ENCODE data around the gene NIPAL1. TPM values are rescaled to one million over a fixed set of nuclear protein-coding genes. Genes with fewer than 3 reads are reported as not detected.

The NIPAL1 gene
- total and polyA plus RNA-seq, 2 donors (not counting 3 experiments of a cell fraction or from before 2014, with no cell fraction given), result 0.36 to 1.7 TPM

DNA sequence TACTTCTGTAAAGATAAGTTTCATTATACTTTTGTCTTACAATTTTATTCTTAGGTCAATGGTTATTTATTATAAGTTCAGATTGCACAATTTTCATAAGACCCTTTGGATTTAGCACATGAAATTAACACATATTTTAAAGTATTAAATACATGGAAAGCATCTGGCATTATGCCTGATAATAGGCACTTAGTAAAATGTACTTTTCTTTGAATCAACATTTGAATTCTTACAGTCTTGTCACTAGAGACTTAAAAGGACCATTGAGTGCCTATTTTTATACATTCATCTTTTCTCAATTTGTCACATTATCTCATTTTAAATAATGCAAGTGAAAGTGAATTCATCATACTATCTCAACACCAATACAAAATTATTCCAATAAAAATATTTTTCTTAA lies 23.0 kb downstream of the NIPAL1 start:
- Histone ChIP-seq H3K79me2 (ENCODE audit: control insufficient read depth, insufficient read depth, low read length) (no peaks in the 10 kb centered on the region), H3K9ac (replicated peaks; ENCODE audit: extremely low read depth, insufficient read depth, low read length) (no peak overlapping the region), H3K9me3 (replicated peaks; ENCODE audit: control insufficient read depth, insufficient read depth, low read length) (no peaks in the 10 kb centered on the region), H4K20me1 (replicated peaks; ENCODE audit: control insufficient read depth, extremely low read depth, insufficient read depth, low read length) (no peaks in the 10 kb centered on the region), H3K27ac (ENCODE audit: insufficient read depth, low read depth, low read length) (no peak overlapping the region), H3K36me3 (ENCODE audit: control insufficient read depth in 2 of 2, extremely low read depth in 1 of 2, insufficient read depth in 2 of 2, low read length in 2 of 2) (no peaks in the 10 kb centered on the region), H3K4me3 (replicated peaks in 1 of 3; ENCODE audit: insufficient read depth in 1 of 3, low read depth in 1 of 3, low read length in 3 of 3) (no peak overlapping the region), H3K27me3 (ENCODE audit: control insufficient read depth in 2 of 2, insufficient read depth in 2 of 2, low read length in 2 of 2) (peaks cover 0 to 5% of the 10 kb centered on the region in 2 experiments), H3K4me2 (ENCODE audit: insufficient read depth, low read length) (no peak overlapping the region), H2AFZ (ENCODE audit: low read depth, low read length) (no peak overlapping the region), H3K4me1 (ENCODE audit: control insufficient read depth, extremely low read depth, insufficient read depth, low read length) (no peaks in the 10 kb centered on the region), H3K9me1 (replicated peaks; ENCODE audit: control insufficient read depth, extremely low read depth, insufficient read depth, low read length) (no peaks in the 10 kb centered on the region)
- FAIRE-seq (no peak), DNase-seq (ENCODE audit: low read depth, low spot score) (no peak)
- CTCF ChIA-PET, result no interaction called here
- POLR2A ChIA-PET, result no interaction called here
- no peak for TF ChIP-seq EZH2 (IDR thresholded peaks at IDR 0.05; ENCODE audit: borderline replicate concordance, low read depth, low read length, severe bottlenecking)
- dilution Hi-C loops (cut with MboI; ENCODE audit: extremely low pct_ligation_motif_present, low sequenced_read_pairs), result no loop called here
- no TSS peak for BruUV-seq (replicated peaks)
- intact Hi-C loops (cut with micrococcal nuclease), result no loop called here

DNA sequence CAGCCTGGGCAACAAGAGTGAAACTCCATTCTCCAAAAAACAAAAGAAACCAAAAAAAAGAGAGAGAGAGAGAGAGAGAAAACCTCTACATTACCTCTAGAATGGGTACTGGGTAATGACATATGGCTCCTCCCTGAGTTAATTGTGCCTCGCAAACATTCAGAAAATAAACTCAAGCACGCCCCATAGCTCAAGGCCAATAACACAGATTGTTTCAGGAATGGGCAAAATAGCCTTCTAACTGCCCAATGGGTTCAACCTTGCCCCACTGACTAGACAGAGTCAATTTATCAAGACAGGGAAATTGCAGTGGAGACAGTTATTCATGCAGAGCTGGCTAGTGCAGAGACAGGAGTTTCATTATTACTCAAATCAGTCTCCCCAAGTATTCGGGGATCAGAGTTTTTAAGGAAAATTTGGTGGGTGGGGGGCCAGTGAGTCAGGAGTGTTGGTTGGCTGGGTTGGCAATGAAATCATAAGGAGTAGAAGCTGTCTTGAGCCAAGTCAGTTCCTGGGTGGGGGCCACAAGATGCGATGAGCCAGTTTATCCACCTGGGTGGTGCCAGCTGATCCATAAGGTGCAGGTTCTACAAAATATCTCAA lies 25.1 kb downstream of the NIPAL1 start:
- Histone ChIP-seq H3K4me2 (ENCODE audit: insufficient read depth, low read length) (no peak overlapping the region), H3K4me1 (ENCODE audit: control insufficient read depth, extremely low read depth, insufficient read depth, low read length) (no peaks in the 10 kb centered on the region), H3K4me3 (replicated peaks in 1 of 3; ENCODE audit: insufficient read depth in 1 of 3, low read depth in 1 of 3, low read length in 3 of 3) (no peak overlapping the region), H3K79me2 (ENCODE audit: control insufficient read depth, insufficient read depth, low read length) (no peaks in the 10 kb centered on the region), H3K9me1 (replicated peaks; ENCODE audit: control insufficient read depth, extremely low read depth, insufficient read depth, low read length) (no peaks in the 10 kb centered on the region), H3K9me3 (replicated peaks; ENCODE audit: control insufficient read depth, insufficient read depth, low read length) (no peaks in the 10 kb centered on the region), H3K27me3 (ENCODE audit: control insufficient read depth in 2 of 2, insufficient read depth in 2 of 2, low read length in 2 of 2) (peaks cover 3 to 8% of the 10 kb centered on the region in 2 experiments), H4K20me1 (replicated peaks; ENCODE audit: control insufficient read depth, extremely low read depth, insufficient read depth, low read length) (no peaks in the 10 kb centered on the region), H3K36me3 (ENCODE audit: control insufficient read depth in 2 of 2, extremely low read depth in 1 of 2, insufficient read depth in 2 of 2, low read length in 2 of 2) (no peaks in the 10 kb centered on the region), H2AFZ (ENCODE audit: low read depth, low read length) (no peak overlapping the region), H3K27ac (ENCODE audit: insufficient read depth, low read depth, low read length) (no peak overlapping the region), H3K9ac (replicated peaks; ENCODE audit: extremely low read depth, insufficient read depth, low read length) (no peak overlapping the region)
- dilution Hi-C loops (cut with MboI; ENCODE audit: extremely low pct_ligation_motif_present, low sequenced_read_pairs) (no loop called here), intact Hi-C loops (cut with micrococcal nuclease) (no loop called here)
- POLR2A ChIA-PET, result no interaction called here
- FAIRE-seq (no peak), DNase-seq (ENCODE audit: low read depth, low spot score) (no peak)
- no TSS peak for BruUV-seq (replicated peaks)
- CTCF ChIA-PET, result interaction anchor here (0.9 to 2.0 kb wide), 4 partner anchors 8 to 46 kb away, joined by 3 to 4 read pairs (median 4); partner anchors contain the start of gene CNGA1
- TF ChIP-seq POLR2AphosphoS5 (IDR thresholded peaks at IDR 0.05; ENCODE audit: insufficient read depth, low read depth, low read length), result no peak
- no peak for TF ChIP-seq MYC (IDR thresholded peaks at IDR 0.05; ENCODE audit: low read depth, low read length)
- TF ChIP-seq, protein P1, sequence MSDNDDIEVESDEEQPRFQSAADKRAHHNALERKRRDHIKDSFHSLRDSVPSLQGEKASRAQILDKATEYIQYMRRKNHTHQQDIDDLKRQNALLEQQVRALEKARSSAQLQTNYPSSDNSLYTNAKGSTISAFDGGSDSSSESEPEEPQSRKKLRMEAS (IDR thresholded peaks at IDR 0.05; ENCODE audit: insufficient read depth, insufficient read length), result no peak
- TF ChIP-seq, protein P2, sequence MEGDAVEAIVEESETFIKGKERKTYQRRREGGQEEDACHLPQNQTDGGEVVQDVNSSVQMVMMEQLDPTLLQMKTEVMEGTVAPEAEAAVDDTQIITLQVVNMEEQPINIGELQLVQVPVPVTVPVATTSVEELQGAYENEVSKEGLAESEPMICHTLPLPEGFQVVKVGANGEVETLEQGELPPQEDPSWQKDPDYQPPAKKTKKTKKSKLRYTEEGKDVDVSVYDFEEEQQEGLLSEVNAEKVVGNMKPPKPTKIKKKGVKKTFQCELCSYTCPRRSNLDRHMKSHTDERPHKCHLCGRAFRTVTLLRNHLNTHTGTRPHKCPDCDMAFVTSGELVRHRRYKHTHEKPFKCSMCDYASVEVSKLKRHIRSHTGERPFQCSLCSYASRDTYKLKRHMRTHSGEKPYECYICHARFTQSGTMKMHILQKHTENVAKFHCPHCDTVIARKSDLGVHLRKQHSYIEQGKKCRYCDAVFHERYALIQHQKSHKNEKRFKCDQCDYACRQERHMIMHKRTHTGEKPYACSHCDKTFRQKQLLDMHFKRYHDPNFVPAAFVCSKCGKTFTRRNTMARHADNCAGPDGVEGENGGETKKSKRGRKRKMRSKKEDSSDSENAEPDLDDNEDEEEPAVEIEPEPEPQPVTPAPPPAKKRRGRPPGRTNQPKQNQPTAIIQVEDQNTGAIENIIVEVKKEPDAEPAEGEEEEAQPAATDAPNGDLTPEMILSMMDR (IDR thresholded peaks at IDR 0.05; ENCODE audit: extremely low read depth in 1 of 2, insufficient read depth in 1 of 2, low read depth in 1 of 2, low read length in 2 of 2), result no peak
